NCI-H2227 (cell line): ENCODE results near the gene TRAF5.
"Not testable (repeated sequence)": the region's sequence is repeated elsewhere in the genome, so short reads cannot be mapped to it uniquely, and the experiment has no call there.

ENCODE experiments used
- DNase-seq: peaks from one replicate; lab custom pipeline; 2025; ENCODE audit not compliant: unreplicated experiment; lab: John Stamatoyannopoulos, UW

The TRAF5 gene

GRCh38 chr1:211345719-211346118, 19.1 kb downstream of the TRAF5 start:
- DNase-seq: no peak

- DNase-seq: no peak
Observed at GRCh38 chr1:211347077-211347844, 20.6 kb downstream of the TRAF5 start.

GRCh38 chr1:211348547-211348946, 21.9 kb downstream of the TRAF5 start:
- no peak for DNase-seq

GRCh38 chr1:211349741-211350140, 23.1 kb downstream of the TRAF5 start:
- no peak for DNase-seq

- not testable (repeated sequence) for DNase-seq
Observed at GRCh38 chr1:211352055-211352454, 25.4 kb downstream of the TRAF5 start.

- no peak for DNase-seq
Observed at GRCh38 chr1:211352465-211352864, 25.8 kb downstream of the TRAF5 start.

- peak; percentile 40 for DNase-seq
Observed at GRCh38 chr1:211352985-211353515, 26.4 kb downstream of the TRAF5 start.

GRCh38 chr1:211353562-211354212, 27.1 kb downstream of the TRAF5 start:
- DNase-seq: no peak

GRCh38 chr1:211355873-211356272, 29.2 kb downstream of the TRAF5 start:
- DNase-seq: no peak

GRCh38 chr1:211356723-211357407, 30.2 kb downstream of the TRAF5 start:
- DNase-seq: no peak

GRCh38 chr1:211358685-211359084, 32.1 kb downstream of the TRAF5 start:
- DNase-seq: no peak

GRCh38 chr1:211359876-211360275, 33.2 kb downstream of the TRAF5 start:
- no peak for DNase-seq

GRCh38 chr1:211361202-211361601, 34.6 kb downstream of the TRAF5 start:
- DNase-seq: no peak

GRCh38 chr1:211369640-211370039, 43.0 kb downstream of the TRAF5 start:
- DNase-seq: peak; percentile 6

- no peak for DNase-seq
Observed at GRCh38 chr1:211370669-211371068, 44.0 kb downstream of the TRAF5 start.

GRCh38 chr1:211371406-211372105, 44.9 kb downstream of the TRAF5 start:
- DNase-seq: no peak

GRCh38 chr1:211372463-211372862, 45.8 kb downstream of the TRAF5 start:
- DNase-seq: no peak

- DNase-seq: no peak
Observed at GRCh38 chr1:211375146-211375818, 48.6 kb downstream of the TRAF5 start.

GRCh38 chr1:211375949-211376348, 49.3 kb downstream of the TRAF5 start:
- no peak for DNase-seq

GRCh38 chr1:211376807-211377470, 50.3 kb downstream of the TRAF5 start:
- DNase-seq: no peak
